HepG2 (cell line): ENCODE measurements around the gene CAPN12. TPM values are rescaled to one million over a fixed set of nuclear protein-coding genes. Genes with fewer than 3 reads are reported as not detected.

ENCODE experiments used
- ARNT2 ChIP-seq: sonication (generic); formaldehyde crosslinking; IDR thresholded peaks from 2 replicates; pipeline ENCODE4 v1.8.0; 2022; ENCODE audit warnings: mild to moderate bottlenecking, low read depth, missing genetic modification reagents, moderate library complexity
- DNMT3B ChIP-seq: conservative IDR thresholded peaks from 2 replicates; pipeline ENCODE4 v1.6.1; 2016; ENCODE audit warnings: missing biosample characterization, control low read depth
- JARID2 ChIP-seq: sonication (generic); formaldehyde crosslinking; IDR thresholded peaks from 2 replicates; pipeline ENCODE4 v1.8.1; 2023; ENCODE audit warnings: missing genetic modification reagents, inconsistent platforms; ENCODE audit not compliant: insufficient replicate concordance
- KDM1A ChIP-seq: IDR thresholded peaks from 2 replicates; pipeline ENCODE4 v1.6.1; 2016; ENCODE audit warnings: missing compliant biosample characterization
- NFE2 ChIP-seq: sonication (generic); formaldehyde crosslinking; IDR thresholded peaks from 2 replicates; pipeline ENCODE4 v1.4.0; 2020; ENCODE audit warnings: missing genetic modification reagents
- PAWR ChIP-seq: sonication (generic); formaldehyde crosslinking; IDR thresholded peaks from 2 replicates; pipeline ENCODE4 v1.4.0; 2020; ENCODE audit warnings: missing genetic modification reagents, mild to moderate bottlenecking, borderline replicate concordance
- PHF21A ChIP-seq: sonication (generic); formaldehyde crosslinking; IDR thresholded peaks from 2 replicates; pipeline ENCODE4 v1.5.0; 2020; ENCODE audit warnings: mild to moderate bottlenecking, missing genetic modification reagents
- SRSF4 ChIP-seq: fragments of 200-400 bp; formaldehyde crosslinking; IDR thresholded peaks from one replicate; pipeline ENCODE4 v1.6.1; 2018; ENCODE audit warnings: mild to moderate bottlenecking, low read depth, low read length, moderate library complexity; ENCODE audit not compliant: poor library complexity, severe bottlenecking
- SRSF9 ChIP-seq: fragments of 200-400 bp; formaldehyde crosslinking; IDR thresholded peaks from 2 replicates; pipeline ENCODE4 v1.6.1; 2018; ENCODE audit warnings: borderline replicate concordance, mild to moderate bottlenecking, low read depth, low read length; ENCODE audit not compliant: insufficient read depth, poor library complexity, severe bottlenecking
- ZC3H4 ChIP-seq: sonication (generic); formaldehyde crosslinking; IDR thresholded peaks from 2 replicates; pipeline ENCODE4 v1.4.0; 2020; ENCODE audit warnings: missing genetic modification reagents, borderline replicate concordance
- ZNF224 ChIP-seq: sonication (generic); formaldehyde crosslinking; IDR thresholded peaks from 2 replicates; pipeline ENCODE4 v1.5.0; 2020; ENCODE audit warnings: mild to moderate bottlenecking, missing genetic modification reagents
- ZNF276 ChIP-seq: sonication (generic); formaldehyde crosslinking; IDR thresholded peaks from 2 replicates; pipeline ENCODE4 v1.4.0; 2020; ENCODE audit warnings: mild to moderate bottlenecking, low read depth, missing genetic modification reagents
- ZNF546 ChIP-seq: sonication (generic); formaldehyde crosslinking; conservative IDR thresholded peaks from 2 replicates; pipeline ENCODE4 v1.8.1; 2023; ENCODE audit warnings: mild to moderate bottlenecking, missing genetic modification reagents
- ZNF547 ChIP-seq: sonication (generic); formaldehyde crosslinking; IDR thresholded peaks from 2 replicates; pipeline ENCODE4 v1.5.1; 2020; ENCODE audit warnings: mild to moderate bottlenecking, missing genetic modification reagents
- ZNF574 ChIP-seq: sonication (generic); formaldehyde crosslinking; IDR thresholded peaks from 2 replicates; pipeline ENCODE4 v1.4.0; 2020; ENCODE audit warnings: missing genetic modification reagents
- ZNF614 ChIP-seq: IDR thresholded peaks from 2 replicates; pipeline ENCODE4 v1.6.1; 2018; ENCODE audit warnings: missing biosample characterization, missing genetic modification reagents, inconsistent platforms, borderline replicate concordance
- ZNF644 ChIP-seq: IDR thresholded peaks from 2 replicates; pipeline ENCODE4 v1.6.1; 2016; ENCODE audit warnings: low read depth
- ZNF652 ChIP-seq: IDR thresholded peaks from 2 replicates; pipeline ENCODE4 v1.6.1; 2016; ENCODE audit warnings: low read depth, borderline replicate concordance
- ZZZ3 ChIP-seq: sonication (generic); formaldehyde crosslinking; IDR thresholded peaks from 2 replicates; pipeline ENCODE4 v1.4.0; 2020; ENCODE audit warnings: missing genetic modification reagents, mild to moderate bottlenecking, borderline replicate concordance
- polyA plus RNA-seq, 8 experiments: library from polyadenylated mRNA; depleted of rRNA in 3 of 8; stranded (reverse) in 7 of 8; unstranded in 1 of 8; fragments of >200 nt; fragmentation: Illumina TruSeq in 4 of 8; extraction: Trizol in 4 of 8; gene quantifications; 2 replicates each; pipeline versions ENCODE4 v1.2.1 to v1.2.3, GENCODE V29; 2011 to 2016; ENCODE audit warnings: low read depth in 4 of 8, missing spikeins in 1 of 8, mixed read lengths in 1 of 8; ENCODE audit not compliant: insufficient read depth in 1 of 8
- total RNA-seq, 5 experiments: library from RNA; depleted of rRNA; stranded (reverse); fragments of >200 nt; fragmentation: Illumina TruSeq; extraction: Trizol; gene quantifications; 2 replicates each; pipeline ENCODE4 v1.2.3, GENCODE V29; 2016; ENCODE audit warnings: low read depth in 1 of 5
- TF ChIP-seq, protein P1 (sequence below): sonication (generic); formaldehyde crosslinking; IDR thresholded peaks from 2 replicates; pipeline ENCODE4 v1.8.1; 2022; ENCODE audit warnings: low read depth, mild to moderate bottlenecking, missing genetic modification reagents
- TF ChIP-seq, protein P2 (sequence below): sonication (generic); formaldehyde crosslinking; IDR thresholded peaks from 2 replicates; pipeline ENCODE4 v1.4.0; 2020; ENCODE audit warnings: missing genetic modification reagents

CAPN12 gene
- total and polyA plus RNA-seq, 2 of the 13 experiments (the other 11 are each of a cell fraction or from before 2014, with no cell fraction given) = 1.6 to 13.6 TPM

DNA sequence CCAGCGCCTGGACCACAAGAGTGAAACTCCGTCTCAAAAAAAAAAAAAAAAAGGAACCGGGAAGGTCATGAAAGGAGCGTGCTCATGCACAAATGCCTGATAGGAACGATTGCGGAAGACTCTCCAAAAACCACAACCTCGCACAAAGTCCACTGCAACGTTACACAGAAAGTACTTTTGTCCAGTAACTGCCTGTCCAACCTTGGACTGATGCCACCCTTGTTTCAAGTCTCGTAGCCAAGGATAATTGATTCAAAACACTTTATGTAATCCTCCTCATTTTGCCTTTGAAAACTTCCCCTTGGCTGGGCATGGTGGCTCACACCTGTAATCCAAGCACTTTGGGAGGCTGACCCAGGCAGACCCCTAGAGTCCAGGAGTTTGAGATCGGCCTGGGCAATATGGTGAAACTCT lies 15.3 kb upstream of the CAPN12 start (continued):
- TF ChIP-seq, protein P1, sequence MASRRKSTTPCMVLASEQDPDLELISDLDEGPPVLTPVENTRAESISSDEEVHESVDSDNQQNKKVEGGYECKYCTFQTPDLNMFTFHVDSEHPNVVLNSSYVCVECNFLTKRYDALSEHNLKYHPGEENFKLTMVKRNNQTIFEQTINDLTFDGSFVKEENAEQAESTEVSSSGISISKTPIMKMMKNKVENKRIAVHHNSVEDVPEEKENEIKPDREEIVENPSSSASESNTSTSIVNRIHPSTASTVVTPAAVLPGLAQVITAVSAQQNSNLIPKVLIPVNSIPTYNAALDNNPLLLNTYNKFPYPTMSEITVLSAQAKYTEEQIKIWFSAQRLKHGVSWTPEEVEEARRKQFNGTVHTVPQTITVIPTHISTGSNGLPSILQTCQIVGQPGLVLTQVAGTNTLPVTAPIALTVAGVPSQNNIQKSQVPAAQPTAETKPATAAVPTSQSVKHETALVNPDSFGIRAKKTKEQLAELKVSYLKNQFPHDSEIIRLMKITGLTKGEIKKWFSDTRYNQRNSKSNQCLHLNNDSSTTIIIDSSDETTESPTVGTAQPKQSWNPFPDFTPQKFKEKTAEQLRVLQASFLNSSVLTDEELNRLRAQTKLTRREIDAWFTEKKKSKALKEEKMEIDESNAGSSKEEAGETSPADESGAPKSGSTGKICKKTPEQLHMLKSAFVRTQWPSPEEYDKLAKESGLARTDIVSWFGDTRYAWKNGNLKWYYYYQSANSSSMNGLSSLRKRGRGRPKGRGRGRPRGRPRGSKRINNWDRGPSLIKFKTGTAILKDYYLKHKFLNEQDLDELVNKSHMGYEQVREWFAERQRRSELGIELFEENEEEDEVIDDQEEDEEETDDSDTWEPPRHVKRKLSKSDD (CRISPR knock-in tag) = no peak; the same call in 1 of the 2 replicates
- TF ChIP-seq ZNF224 (CRISPR knock-in tag) (no peak), ZZZ3 (CRISPR knock-in tag) (no peak), KDM1A (CRISPR knock-in tag) (peak; percentile 38; the same call in 1 of the 2 replicates), ZNF276 (CRISPR knock-in tag) (0 out of 2 replicates have a peak, but pooled peaks have one; percentile 61), ZNF574 (CRISPR knock-in tag) (peak; percentile 57), PAWR (CRISPR knock-in tag) (no peak), SRSF9 (no peak), ARNT2 (CRISPR knock-in tag) (no peak), ZNF614 (CRISPR knock-in tag) (peak; percentile 92), SRSF4 (no peak), ZNF644 (CRISPR knock-in tag) (peak; percentile 51; the same call in 1 of the 2 replicates), ZNF652 (CRISPR knock-in tag) (no peak; the same call in 1 of the 2 replicates), DNMT3B (CRISPR knock-in tag) (no peak), NFE2 (CRISPR knock-in tag) (no peak), ZNF547 (CRISPR knock-in tag) (no peak), ZC3H4 (CRISPR knock-in tag) (no peak), ZNF546 (CRISPR knock-in tag) (no peak), PHF21A (CRISPR knock-in tag) (peak; percentile 91), JARID2 (CRISPR knock-in tag) (no peak)
- TF ChIP-seq, protein P2, sequence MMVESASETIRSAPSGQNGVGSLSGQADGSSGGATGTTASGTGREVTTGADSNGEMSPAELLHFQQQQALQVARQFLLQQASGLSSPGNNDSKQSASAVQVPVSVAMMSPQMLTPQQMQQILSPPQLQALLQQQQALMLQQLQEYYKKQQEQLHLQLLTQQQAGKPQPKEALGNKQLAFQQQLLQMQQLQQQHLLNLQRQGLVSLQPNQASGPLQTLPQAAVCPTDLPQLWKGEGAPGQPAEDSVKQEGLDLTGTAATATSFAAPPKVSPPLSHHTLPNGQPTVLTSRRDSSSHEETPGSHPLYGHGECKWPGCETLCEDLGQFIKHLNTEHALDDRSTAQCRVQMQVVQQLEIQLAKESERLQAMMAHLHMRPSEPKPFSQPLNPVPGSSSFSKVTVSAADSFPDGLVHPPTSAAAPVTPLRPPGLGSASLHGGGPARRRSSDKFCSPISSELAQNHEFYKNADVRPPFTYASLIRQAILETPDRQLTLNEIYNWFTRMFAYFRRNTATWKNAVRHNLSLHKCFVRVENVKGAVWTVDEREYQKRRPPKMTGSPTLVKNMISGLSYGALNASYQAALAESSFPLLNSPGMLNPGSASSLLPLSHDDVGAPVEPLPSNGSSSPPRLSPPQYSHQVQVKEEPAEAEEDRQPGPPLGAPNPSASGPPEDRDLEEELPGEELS (CRISPR knock-in tag) = peak; percentile 84
